ENCODE results near the gene MYOM3.
A peak's percentile ranks its signal among the peaks of the same experiment; 100 is the strongest.

Gene MYOM3

GRCh38 chr1:24095140-24095859 is 16.6 kb downstream of the MYOM3 start:
- DNase-seq: no peak

DNA sequence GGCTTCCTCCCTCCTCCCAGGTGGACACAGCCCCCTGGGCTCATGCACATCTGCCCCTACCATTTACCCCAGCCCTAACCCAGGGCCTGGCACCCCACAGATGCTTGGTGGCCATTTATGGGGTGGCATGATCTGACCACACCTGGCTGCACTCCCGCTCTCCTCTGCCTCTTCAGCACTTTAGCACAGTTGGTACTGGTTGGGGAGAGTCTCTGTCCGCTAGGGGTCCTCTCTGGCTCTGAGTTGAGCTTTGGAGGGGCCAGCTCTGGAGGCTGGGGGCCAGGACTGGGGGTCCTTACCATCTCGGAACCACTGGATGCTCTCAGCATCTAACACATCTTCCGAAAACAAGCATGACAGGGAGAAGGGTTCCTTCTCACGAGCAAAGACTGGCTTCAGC is 17.4 kb downstream of the MYOM3 start:
- DNase-seq: no peak

- DNase-seq: no peak
Observed at GRCh38 chr1:24093732-24094131, 18.2 kb downstream of the MYOM3 start.

GRCh38 chr1:24092979-24093378 is 19.0 kb downstream of the MYOM3 start:
- DNase-seq: no peak

DNA sequence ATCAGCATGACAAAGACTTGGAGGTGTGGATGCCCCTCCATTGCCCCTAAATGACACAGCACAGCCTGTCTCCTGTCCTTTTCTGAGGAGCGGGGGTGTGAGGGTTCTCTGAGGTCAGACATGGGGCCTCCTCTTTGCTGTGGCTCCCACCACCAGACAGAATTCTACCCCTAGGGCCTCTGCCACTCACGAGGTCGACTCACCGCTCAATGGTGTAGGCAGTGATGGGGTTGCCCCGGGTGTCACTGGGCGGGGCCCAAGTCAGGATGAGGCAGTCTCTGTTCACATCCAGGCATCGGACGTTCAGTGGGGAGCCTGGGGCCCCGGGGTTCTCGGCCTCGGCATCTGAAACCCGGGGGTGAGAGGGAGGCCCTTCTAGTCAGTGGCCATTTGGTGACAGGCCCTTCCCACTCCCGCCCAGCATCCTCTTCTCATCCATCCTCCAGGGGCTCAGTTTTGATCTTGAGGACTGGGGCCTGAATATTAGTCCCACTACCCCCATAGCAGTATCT is 19.9 kb downstream of the MYOM3 start:
- DNase-seq: no peak

DNA sequence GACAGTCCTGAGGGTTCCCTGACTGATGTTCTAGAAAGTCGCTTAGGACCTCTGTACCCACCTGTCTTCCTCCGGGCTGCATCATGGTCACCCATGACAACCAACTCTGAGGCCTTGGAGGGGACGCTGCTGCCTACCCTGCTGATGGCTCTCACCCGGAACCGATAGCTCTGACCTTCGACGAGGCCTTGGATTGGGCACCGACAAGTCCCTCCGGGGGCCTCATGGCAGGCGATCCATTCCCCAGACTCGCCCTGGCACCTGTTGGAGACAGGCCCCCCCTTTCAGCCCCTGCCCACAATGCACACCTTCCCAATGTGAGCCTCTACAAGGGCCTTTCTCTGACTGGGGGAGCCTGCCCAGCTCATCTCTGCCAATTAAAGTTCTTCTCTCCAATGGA is 21.2 kb downstream of the MYOM3 start:
- DNase-seq: no peak

GRCh38 chr1:24089743-24090555 is 22.0 kb downstream of the MYOM3 start:
- DNase-seq: no peak

DNA sequence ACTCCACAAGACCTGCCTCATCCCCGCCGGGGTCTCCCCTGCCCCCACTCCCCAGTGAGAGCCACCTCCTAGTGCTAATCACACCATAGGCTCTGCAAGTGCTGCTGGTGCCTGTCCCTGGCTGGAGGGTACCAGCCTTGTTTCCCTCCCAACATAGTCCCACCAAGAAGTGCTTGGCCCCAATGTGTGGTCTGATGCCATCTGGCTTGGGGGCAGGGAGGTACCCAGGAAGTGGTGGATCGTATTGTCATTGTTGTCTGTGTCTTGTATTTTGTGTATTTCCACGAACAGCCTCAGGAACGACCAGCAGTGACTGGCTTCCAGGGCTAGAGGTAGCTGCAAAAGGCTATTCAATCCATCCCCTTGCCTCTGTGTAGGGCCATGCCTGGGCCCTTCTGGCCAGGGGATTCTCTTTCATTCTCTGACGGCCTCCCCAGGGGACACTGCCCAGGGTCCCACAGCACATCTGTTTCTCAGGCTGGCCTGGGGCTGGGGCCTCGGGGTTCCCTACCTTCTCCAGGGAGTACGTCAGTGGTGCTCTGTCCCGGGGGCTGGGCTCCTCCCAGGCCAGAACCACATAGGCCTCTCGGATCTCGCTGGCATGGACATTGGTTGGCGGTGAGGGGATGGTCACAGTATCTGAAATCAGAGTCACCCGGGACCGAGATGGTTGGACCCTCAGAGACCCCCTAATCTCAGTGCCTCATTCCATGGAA is 22.8 kb downstream of the MYOM3 start:
- no peak for DNase-seq

- no peak for DNase-seq
Observed at GRCh38 chr1:24086466-24086865, 25.5 kb downstream of the MYOM3 start.

DNA sequence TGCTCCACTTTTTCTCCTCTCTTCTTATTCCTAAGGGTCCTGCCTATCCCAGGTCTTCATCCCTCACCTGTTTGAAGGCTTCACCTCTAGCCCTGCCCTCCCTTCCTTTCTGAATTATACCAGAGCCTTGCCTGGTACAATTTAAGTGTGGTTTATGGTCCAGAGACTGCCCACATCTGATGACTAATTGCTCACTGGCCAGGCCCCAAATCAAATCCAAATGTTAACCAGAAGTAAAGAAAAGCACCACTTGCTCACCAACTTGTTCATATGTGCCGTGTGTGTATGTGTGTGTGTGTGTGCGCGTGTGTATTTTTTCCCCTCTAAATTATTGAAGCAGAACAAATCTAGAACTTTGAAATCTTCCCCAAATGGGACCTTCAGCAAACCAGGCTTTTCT is 26.4 kb downstream of the MYOM3 start:
- DNase-seq: peak; percentile 17

DNA sequence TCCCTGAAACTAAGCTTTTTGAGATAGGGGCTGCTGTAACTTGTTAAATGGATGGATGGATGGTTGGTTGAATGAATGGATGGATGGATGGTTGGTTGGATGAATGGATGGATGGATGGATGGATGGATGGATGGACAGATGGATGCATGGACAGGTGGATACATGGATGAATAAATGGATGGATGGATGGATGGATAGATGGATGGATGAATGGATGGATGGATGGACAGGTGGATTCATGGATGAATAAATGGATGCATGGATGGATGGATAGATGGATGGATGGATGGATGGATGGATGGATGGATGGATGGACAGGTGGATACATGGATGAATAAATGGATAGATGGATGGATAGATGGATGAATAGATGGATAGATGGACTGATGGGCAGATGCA is 26.9 kb downstream of the MYOM3 start:
- DNase-seq: no peak

DNA sequence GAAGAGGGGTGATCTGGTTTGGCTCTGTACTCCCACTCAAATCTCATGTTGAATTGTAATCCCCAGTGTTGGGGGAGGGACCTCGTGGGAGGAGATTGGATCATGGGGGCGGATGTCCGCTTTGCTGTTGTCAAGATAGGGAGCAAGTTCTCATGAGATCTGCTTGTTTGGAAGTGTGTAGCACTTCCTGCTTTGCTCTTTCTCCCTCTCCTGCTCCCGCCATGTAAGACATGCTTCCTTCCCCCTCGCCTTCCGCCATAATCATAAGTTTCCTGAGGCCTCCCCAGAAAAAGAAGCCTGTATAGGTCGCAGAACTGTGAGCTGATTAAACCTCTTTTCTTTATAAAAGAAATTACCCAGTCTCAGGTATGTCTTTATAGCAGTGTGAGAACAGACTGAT is 27.9 kb downstream of the MYOM3 start:
- DNase-seq: no peak

GRCh38 chr1:24082372-24082771 is 29.6 kb downstream of the MYOM3 start:
- DNase-seq: no peak

GRCh38 chr1:24081190-24081589 is 30.7 kb downstream of the MYOM3 start:
- no peak for DNase-seq

- DNase-seq: no peak
Observed at GRCh38 chr1:24080131-24080530, 31.8 kb downstream of the MYOM3 start.

DNA sequence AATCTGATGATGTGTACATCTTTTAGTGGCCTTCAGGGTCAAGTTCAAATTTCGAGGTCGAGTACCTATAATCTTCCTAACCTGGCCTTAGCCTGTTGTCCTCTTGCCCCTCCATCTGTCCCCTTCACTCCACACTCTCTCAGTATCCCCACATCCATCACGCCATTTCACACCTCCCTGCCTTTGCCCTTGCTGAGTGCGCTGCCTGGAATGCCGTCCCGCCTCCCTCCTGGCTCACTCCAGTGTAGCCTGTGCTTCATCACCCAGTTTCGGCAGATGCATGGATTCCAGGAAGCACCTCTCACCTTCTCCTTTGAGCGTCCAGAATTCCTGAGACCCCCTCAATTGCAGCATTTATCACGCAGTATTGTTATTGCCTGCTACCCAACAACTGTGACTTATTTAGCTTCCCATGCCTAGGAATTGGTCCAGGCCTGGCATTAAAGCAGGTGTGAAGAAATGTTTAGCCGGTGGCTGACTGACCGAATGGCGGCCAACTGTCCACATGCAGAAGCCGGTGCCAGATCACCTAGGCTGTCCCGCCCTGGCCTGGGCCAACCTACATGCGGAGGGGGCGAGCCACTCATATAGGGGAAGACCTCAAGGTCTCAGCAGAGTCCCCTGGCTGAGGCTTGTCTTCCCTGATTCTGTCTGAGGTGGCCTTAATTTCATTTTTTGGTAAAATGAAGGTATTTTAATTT is 34.5 kb downstream of the MYOM3 start:
- no peak for DNase-seq

GRCh38 chr1:24075946-24076345 is 36.0 kb downstream of the MYOM3 start:
- DNase-seq: no peak

DNA sequence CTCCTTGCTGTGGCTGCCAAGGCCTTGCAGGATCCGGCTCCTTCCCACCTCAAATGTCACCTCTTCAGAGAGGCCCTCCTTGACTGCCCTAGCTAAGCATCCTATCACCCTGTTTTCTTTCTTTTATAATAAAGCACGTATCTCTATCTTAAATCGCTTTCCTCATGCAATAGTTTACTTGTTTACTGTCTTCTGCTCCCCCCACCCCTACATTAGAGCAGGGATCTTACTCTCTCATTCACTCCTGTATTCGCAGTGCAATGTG is 36.4 kb downstream of the MYOM3 start:
- no peak for DNase-seq

GRCh38 chr1:24074817-24075589 is 36.9 kb downstream of the MYOM3 start:
- peak; percentile 11 for DNase-seq

GRCh38 chr1:24074196-24074595 is 37.7 kb downstream of the MYOM3 start:
- DNase-seq: no peak

- DNase-seq: no peak
Observed at GRCh38 chr1:24071941-24072340, 40.0 kb downstream of the MYOM3 start.

DNA sequence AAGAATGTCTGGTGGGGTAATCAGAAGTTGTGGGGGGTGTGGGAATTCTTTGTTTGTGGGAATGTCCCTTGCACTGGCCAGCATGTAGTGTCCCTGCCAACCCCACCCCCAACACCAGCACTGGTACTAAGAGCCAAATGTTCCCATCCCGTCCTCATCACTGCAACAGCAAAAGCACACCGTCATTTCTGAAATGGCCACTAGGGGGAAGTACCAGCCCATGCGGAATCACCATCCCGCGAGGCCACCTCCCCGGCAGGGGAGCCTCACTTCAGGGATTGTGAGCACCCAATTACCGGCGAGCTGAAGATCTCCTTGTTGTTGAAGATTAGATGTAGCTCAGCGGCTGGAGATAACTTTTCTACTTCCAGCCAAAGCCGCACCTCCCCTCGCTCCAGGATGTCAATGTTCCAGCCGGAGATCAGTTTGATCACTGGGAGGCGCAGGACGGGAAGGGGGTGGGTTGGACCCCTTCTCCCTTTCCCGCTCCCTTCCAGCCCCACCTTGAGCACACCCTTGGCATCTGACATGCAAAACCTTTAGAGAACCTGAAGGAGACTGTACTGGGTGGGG is 41.0 kb downstream of the MYOM3 start:
- DNase-seq: peak; percentile 65
